NT2/D1 (cell line): ENCODE results near the gene GSTO1.

Experiments
- SUZ12 ChIP-seq: IDR thresholded peaks from 2 replicates; pipeline ENCODE4 v1.6.1; 2011; ENCODE audit not compliant: insufficient read length, insufficient read depth; ENCODE audit errors: extremely low read depth
- YY1 ChIP-seq: IDR thresholded peaks from 2 replicates; pipeline ENCODE4 v1.6.1; 2011; ENCODE audit not compliant: insufficient read length, insufficient read depth

DNA sequence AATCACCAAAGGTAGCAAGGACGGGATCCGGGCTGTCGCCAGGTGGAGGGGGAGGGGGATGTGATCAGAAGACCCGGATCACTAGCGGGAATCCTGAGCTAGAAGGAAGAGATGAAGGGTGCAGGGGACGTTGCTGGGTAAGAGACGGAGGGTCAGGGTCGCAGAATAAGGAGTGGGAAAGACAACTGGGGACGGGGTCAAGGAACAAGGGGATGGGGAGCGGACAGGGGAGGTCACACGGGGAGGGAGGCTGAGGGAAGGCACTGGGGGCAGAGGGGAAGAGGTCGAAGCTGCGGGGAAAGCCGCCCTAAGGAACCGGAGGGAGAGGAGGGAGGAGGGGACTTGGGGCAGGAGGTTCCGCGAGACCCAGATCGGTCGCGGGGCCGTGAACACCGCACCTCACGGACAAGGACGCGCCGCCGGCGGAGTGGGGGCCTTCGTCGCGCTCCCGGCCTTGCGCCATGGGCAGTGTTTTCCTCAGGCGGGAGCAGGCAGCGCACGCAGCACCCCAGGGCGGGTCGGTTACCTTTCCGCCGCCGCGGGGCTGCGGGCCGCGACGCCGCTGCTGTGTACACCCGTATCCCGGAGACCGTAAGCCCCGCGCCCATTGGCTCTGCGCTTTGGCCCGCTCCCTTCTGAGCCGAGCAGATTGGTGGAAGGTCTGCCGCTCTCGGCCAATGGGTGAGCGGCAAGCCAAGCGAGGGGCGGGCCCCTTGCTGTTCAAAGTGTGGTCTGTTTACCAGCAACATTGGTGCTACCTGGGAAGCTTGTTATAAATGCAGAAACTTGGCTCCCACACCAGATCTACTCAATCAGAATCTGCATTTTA lies 22.7 kb upstream of the GSTO1 start, which contains the start of gene CFAP43:
- TF ChIP-seq YY1 (no peak), SUZ12 (no peak)
